Epithelial cell of esophagus (primary cell): ENCODE results near the gene IPO7.

Experiments used
- DNase-seq: peaks from one replicate; pipeline ENCODE4 v3.0.0; 2010; ENCODE audit warnings: low read depth
- H3K4me3 ChIP-seq: 2 replicates; pipeline ENCODE4 v1.5.1; 2011; ENCODE audit warnings: mild to moderate bottlenecking, low read length, control low read depth
- TF ChIP-seq, protein P1 (sequence below): IDR thresholded peaks from 2 replicates; pipeline ENCODE4 v1.5.1; 2011; ENCODE audit warnings: low read depth, mild to moderate bottlenecking, low read length, control low read depth, inconsistent platforms; ENCODE audit not compliant: insufficient read depth; ENCODE audit errors: missing control alignments

The IPO7 gene

GRCh38 chr11:9362393-9362863 lies 22.0 kb upstream of the IPO7 start:
- H3K4me3 ChIP-seq = no peak overlapping the region
- TF ChIP-seq, protein P1, sequence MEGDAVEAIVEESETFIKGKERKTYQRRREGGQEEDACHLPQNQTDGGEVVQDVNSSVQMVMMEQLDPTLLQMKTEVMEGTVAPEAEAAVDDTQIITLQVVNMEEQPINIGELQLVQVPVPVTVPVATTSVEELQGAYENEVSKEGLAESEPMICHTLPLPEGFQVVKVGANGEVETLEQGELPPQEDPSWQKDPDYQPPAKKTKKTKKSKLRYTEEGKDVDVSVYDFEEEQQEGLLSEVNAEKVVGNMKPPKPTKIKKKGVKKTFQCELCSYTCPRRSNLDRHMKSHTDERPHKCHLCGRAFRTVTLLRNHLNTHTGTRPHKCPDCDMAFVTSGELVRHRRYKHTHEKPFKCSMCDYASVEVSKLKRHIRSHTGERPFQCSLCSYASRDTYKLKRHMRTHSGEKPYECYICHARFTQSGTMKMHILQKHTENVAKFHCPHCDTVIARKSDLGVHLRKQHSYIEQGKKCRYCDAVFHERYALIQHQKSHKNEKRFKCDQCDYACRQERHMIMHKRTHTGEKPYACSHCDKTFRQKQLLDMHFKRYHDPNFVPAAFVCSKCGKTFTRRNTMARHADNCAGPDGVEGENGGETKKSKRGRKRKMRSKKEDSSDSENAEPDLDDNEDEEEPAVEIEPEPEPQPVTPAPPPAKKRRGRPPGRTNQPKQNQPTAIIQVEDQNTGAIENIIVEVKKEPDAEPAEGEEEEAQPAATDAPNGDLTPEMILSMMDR = no peak
- DNase-seq = no peak

GRCh38 chr11:9363954-9364912 lies 20.2 kb upstream of the IPO7 start:
- TF ChIP-seq, protein P1 = no peak
- H3K4me3 ChIP-seq = peak overlapping the region; percentile 38
- DNase-seq = peak; percentile 98

- DNase-seq = no peak
- TF ChIP-seq, protein P1 = no peak
- no peak overlapping the region for H3K4me3 ChIP-seq
Observed at GRCh38 chr11:9367551-9367950, 16.9 kb upstream of the IPO7 start.

DNA sequence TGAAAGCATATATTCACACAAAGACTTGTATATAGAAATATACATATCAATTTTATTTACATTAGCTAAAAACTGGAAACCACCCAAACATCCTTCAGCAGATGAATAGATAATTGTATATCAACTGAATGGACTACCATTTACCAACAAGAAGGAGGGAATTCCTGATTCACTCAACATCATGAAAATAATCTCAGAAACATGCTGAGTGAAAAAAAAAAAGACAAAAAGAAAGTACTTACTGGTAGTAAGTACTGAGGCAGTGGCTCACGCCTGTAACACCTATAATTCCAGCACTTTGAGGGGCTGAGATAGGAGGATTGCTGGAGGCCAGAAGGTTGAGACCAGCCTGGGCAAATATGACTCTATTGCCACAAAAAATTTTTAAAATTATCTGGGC lies 7.4 kb upstream of the IPO7 start:
- H3K4me3 ChIP-seq = no peak overlapping the region
- TF ChIP-seq, protein P1 = no peak
- DNase-seq = no peak

GRCh38 chr11:9379041-9379440 lies 5.4 kb upstream of the IPO7 start:
- no peak overlapping the region for H3K4me3 ChIP-seq

GRCh38 chr11:9380773-9381172 lies 3.7 kb upstream of the IPO7 start:
- peak; percentile 30 for DNase-seq
- TF ChIP-seq, protein P1 = no peak
- no peak overlapping the region for H3K4me3 ChIP-seq

More at GRCh38 chr11:9379041-9379440, 5.4 kb upstream of the IPO7 start:
- TF ChIP-seq, protein P1 = no peak
- DNase-seq = no peak
